Stimulated activated CD4-positive, alpha-beta T cell treated with anti-CD3 and anti-CD28 coated beads, Interleukin-2, amount 100 ng/mL, for 48 hours (primary cell): ENCODE data around the gene UBE3C.
"Not testable (repeated sequence)": the region's sequence is repeated elsewhere in the genome, so short reads cannot be mapped to it uniquely, and the experiment has no call there.

Source experiments
- DNase-seq, 2 donors: peaks; one replicate each; pipeline ENCODE4 v3.0.0-alpha.2; 2020

UBE3C gene

DNA sequence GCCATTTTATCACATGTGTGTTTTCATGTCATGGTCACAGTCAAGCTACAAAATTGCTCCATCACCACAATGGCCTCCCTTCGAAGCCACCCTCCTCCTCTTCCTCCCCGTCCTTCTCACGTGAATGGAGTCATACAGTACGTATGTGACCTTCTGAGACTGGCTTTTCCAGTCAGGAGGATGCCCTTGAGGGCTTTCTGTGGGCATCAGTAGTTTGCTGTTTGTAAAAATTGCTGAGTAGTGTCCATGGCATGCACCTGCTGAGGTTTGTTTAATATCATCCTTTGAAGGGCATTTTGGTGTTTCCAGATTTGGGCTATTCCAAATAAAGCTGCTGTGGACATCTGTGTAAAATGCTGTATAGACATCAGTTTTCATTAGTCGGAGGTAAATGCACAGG is 5.9 kb upstream of the UBE3C start:
- DNase-seq = no peak

GRCh38 chr7:157133304-157133703 is 5.4 kb upstream of the UBE3C start:
- no peak for DNase-seq

DNA sequence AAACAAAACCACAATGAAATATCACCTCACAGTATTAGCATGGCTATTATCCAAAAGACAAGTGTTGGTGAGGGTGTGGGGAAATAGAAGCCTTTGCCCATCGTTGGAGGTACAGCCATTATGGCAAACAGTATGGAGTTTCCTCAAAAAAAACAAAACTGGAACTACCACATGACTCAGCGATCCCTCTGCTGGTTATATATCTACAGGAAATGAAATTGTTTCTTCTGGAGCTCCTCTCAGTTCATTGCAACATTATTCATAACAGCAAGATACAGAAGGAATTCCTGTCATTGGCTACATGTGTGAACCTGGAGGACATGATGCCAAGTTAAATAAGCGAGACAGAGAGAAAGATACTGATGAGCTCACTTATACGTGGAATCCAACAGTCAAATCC is 2.4 kb upstream of the UBE3C start:
- no peak for DNase-seq

DNA sequence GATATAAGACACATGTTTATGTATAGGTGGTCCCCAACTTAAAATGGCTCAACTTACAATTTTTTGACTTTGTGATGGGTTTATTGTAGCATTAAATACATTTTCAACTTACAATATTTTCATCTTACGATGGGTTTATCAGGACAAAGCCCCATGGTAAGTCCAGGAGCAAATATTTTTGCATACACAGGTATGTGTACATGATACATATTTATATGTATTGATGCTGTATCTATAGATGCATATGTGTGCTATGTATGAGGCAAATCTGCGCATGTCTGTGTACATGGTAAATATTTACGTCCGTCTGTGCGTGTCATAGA is 664 bp upstream of the UBE3C start:
- DNase-seq = no peak

GRCh38 chr7:157139111-157139809 is 534 bp downstream of the UBE3C start:
- DNase-seq = peak; percentile 19 to 43

- peak in 1 of 2 donors; percentile 3 for DNase-seq
Measured at GRCh38 chr7:157139810-157140510, 1.2 kb downstream of the UBE3C start.

- DNase-seq = no peak
Measured at GRCh38 chr7:157140511-157140905, 1.8 kb downstream of the UBE3C start.

DNA sequence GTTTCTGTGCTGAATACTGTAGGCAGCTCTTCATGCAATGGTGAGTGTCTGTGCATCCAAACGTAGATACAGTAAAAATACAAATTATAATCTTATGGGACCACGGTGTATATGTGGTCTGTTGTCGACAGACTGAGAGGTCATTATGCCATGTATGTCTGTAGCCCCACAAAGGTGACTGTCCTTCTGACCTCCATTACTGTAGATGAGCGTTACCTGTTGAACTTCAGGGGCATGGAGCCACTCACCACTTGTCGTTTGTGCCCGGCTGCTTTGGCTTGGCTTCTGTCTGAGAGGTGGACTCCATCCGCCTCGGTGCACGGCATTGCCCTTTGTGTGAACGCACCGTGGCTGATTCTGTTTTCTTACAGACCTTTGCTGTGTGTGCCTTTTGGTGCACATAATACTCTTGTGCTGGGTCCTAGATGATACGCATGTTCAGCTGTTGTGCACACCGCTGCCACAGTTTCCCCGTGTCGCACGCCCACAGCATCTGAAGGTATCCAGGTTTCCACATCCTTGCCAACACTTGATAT is 2.9 kb downstream of the UBE3C start:
- no peak for DNase-seq

DNA sequence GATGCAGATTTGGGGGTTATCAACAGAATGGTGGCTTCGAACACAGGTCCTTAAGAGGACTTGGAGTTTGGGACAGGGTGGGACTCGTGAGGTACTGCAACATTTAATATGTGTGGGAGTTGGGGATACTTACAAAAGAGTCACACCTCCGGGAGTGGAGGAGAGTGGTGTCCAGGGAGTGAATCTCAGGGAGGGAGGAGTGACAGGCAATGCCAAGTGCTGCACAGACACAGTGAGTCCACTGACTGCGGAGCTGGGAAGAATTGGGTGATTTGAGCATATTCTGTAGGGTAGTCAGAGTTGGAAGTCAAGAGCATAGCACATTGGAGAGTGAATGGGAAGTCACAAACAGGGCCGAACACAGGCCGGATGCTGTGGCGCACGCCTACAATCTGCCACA is 5.1 kb downstream of the UBE3C start:
- no peak for DNase-seq

DNA sequence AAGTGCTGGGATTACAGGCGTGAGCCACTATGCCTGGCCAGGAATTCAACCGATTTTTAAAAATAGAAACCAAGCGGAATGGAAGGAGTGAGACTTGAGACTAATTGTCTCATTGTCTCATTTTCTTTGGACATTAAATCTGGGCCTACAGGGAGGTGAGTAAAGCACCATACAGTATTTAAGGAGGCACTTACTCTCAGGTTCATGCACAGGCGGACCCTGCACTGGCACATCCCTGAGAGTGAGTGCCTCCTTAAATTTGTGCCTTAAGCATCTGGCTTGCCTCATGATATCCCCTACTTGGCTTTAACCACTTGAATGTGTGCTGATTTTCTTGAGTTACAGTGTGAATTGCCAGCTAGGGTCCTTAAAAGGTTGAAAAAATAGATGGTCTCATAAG is 10.6 kb downstream of the UBE3C start:
- DNase-seq = no peak

GRCh38 chr7:157150882-157151281 is 12.2 kb downstream of the UBE3C start:
- DNase-seq = no peak

DNA sequence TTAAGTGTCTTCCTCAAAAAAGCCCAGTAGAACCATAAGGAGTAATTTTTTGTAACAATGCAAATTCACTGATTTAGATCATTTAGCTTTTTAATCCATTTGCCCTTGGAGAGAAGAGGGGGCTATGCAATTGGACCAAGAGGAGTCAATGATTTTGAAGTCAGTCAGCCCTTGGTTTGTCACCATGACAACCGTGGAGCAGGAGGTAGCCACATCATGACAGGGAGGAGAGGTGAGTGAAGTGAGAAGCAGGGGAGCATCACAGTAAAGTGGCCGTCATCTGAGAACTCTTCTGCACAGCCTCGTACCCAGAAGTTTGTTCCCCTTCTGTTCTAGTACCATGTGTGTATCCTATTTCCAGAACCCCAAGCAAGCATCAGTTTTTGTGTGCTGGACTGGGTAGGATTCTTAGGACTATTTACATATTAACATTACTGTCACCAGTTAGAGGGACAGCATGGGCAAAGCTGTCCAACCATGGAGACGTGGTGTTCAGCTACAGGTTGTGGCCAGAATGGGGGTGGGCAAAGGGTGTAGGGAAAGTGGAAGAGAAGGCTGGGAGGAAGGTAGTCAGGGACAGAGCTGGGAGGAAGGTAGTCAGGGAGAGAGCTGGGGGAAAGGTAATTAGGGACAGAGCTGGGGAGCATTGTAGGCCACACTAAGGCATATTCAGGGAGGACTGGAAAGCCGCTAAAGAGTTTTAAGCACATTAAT is 13.1 kb downstream of the UBE3C start:
- no peak for DNase-seq

DNA sequence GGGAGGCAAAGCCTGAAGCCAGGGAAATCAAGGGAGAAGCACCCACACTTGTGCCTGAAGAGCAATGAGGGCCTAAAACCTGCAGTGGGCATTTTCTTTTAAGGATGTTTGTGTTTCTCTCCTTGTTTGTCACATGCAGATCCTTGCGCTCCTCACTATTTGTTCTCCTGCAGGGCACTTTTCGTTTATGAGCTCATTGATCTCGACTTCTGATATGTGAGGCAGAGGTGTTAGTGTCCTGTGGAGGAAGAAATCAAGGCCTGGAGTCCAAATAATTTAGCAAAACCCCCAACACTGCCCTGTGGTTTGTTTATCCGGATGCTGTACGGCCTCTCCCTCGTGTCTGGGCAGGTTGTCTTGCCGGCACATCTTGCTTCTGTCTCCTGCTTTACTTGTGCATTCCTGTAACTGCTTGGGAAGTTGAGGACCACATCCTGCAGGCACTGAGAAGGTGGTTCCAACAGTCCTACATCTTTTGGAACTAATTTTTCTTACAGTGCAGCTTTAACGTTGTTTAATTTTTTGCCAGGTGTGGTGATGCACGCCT is 13.7 kb downstream of the UBE3C start:
- DNase-seq = no peak

DNA sequence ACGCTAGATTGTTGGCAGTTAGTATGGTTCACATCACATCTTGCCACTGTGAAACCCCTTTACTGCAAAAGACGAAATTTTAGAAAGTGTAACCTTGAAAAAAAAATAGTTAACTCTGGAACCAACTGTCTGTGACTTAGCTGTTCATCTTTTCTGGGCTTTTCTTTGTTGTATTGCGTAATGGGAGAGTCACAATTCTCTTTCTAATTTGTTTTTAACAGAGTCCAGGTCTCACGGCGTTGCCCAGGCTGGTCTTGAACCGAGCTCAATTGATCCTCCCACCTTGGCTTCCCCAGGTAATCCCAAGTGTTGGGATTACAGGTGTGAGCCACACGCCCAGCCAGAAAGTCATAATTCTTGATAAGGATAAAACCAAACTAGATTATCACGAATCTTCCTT is 14.5 kb downstream of the UBE3C start:
- DNase-seq = no peak

- no peak for DNase-seq
Measured at GRCh38 chr7:157155959-157156358, 17.2 kb downstream of the UBE3C start.

GRCh38 chr7:157158400-157158799 is 19.7 kb downstream of the UBE3C start:
- no peak for DNase-seq

- DNase-seq = not testable (repeated sequence)
Measured at GRCh38 chr7:157159537-157159936, 20.8 kb downstream of the UBE3C start.

DNA sequence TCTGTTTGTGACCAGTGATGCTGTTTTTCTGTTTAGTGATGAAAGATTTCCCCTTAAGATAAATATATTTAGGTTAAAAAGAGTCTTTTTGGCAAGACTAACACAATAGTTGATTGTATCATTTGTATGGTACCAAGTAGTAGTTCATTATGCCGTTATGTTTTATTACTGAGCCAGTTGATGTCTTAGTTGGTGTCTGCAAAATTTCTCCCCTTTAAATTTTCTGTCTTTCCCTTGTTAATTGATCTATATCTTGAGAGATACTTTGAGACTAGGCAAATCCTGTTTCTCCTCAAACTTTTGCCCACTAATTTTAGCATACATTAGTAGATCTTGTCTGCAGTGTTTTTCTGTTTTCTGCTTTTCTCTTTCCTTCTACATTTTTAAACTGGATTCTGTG is 21.7 kb downstream of the UBE3C start:
- DNase-seq = no peak

DNA sequence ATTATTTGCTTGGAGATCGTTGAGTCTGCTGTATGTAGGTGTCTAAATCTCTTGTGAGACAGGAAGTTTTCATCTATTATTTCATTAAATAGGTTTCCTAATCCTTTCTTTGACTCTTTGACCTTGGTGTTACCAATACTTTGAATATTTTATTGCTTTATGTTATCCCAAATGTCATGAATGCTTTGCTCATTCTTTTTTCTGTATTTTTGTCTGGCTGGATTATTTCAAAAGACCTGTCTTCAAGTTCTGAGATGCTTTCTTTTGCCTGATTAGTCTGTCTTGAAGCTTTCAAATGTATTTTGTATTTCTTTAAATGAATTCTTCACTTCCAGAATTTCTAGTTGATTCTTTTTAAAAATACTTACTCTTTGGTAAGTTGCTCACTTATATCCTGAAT is 27.3 kb downstream of the UBE3C start:
- no peak for DNase-seq

DNA sequence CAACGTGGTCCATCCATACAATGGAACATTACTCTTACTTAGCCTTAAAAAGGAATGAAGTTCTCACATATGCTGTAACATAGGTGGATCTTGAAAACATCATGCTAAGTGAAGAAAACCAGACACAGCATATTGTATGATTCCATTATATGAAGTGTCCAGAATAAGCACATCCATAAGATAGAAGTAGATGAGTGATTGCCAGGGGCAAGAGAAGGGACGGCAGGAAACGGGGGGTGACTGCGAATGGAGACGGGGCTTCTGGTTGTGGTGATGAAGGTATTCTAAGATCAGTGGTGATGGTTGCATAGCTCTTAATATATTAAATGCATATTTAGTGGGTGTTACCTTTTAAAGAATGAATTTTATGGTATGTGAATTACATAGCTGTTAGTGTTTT is 29.8 kb downstream of the UBE3C start:
- DNase-seq = no peak

DNA sequence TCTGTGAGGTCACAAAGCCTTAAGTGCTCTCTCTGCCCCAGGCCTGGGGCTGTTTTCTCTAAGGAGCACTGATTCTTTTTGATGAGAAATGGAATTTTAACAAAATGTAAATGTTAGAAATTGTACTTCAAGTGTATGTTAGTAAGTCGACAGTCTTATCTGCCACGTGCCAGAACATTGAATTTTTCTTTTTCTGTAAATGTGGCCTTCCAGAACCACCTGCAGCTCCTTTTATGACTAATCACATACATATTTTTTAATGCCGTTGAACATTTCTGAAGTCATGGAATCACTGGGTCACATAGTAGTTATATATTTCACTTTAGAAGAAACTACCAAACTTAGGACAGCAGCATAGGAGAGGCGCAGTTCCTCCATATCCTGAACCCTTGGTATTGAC is 38.0 kb downstream of the UBE3C start:
- no peak for DNase-seq

- no peak for DNase-seq
Measured at GRCh38 chr7:157177333-157177982, 38.7 kb downstream of the UBE3C start.

DNA sequence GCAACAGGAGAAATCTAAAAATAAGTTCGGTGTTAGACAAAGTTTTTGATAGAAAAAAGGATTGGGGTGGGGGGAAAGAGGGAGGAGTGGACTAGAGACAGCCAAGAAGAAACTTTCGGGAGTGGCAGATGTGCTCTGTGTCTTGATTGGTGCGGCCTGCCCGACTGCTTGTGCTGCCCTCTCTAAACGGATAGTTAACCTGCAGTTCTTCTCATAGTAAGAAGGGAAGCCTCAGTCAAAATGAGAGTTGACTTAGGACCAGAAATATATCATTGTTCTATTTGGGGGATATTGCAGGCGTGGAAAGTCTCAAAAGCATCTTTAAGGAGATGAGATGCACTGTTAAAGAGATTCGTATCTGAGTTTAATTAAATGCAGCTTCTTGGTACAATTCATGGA is 39.3 kb downstream of the UBE3C start:
- DNase-seq = no peak
